RWPE1 (cell line): ENCODE results near the gene MAB21L4.

ENCODE experiments used
- CTCF ChIA-PET: fragments of 350-600 bp; sonication (Branson Sonifier 250); formaldehyde crosslinking; extraction: SDS; loops from one replicate; lab custom pipeline; 2021; lab: Yijun Ruan, JAX
- POLR2A ChIA-PET: fragments of 400-600 bp; formaldehyde crosslinking; extraction: SDS; loops from one replicate; lab custom pipeline; 2020; ENCODE audit warnings: antibody characterized with exemption; ENCODE audit not compliant: low non-redundant PET; lab: Yijun Ruan, JAX
- DNase-seq: peaks from one replicate; pipeline ENCODE4 v3.0.0; 2012; ENCODE audit warnings: low spot score
- H3K27ac ChIP-seq: fragments of 450-650 bp; 2 replicates; pipeline ENCODE4 v1.5.1; 2017
- CTCF ChIP-seq: fragments of 450-650 bp; conservative IDR thresholded peaks from 2 replicates; pipeline ENCODE4 v1.5.1; 2017; ENCODE audit warnings: low read depth, mild to moderate bottlenecking

Gene MAB21L4

GRCh38 chr2:240930096-240930630, 34.2 kb upstream of the MAB21L4 start:
- no peak for DNase-seq
- no peak overlapping the region for H3K27ac ChIP-seq
- ChIA-PET CTCF (interaction anchor here (0.6 kb wide), 1 partner anchor 16 kb away, joined by 3 read pairs; no protein-coding TSS in a partner anchor), POLR2A (no interaction called here)
- no peak for TF ChIP-seq CTCF

GRCh38 chr2:240929364-240930095, 33.6 kb upstream of the MAB21L4 start:
- no peak overlapping the region for H3K27ac ChIP-seq
- POLR2A ChIA-PET = no interaction called here
- DNase-seq = no peak
- no peak for TF ChIP-seq CTCF
- CTCF ChIA-PET = no interaction called here

- no peak for TF ChIP-seq CTCF
- ChIA-PET CTCF (interaction anchor here (0.5 kb wide), 1 partner anchor 57 kb away, joined by 3 read pairs; no protein-coding TSS in a partner anchor), POLR2A (no interaction called here)
Observed at GRCh38 chr2:240928476-240929363, 32.8 kb upstream of the MAB21L4 start.

GRCh38 chr2:240927390-240927781, 31.4 kb upstream of the MAB21L4 start:
- H3K27ac ChIP-seq = no peak overlapping the region
- ChIA-PET CTCF (interaction anchor here (0.6 kb wide), 1 partner anchor 17 kb away, joined by 4 read pairs; no protein-coding TSS in a partner anchor), POLR2A (no interaction called here)
- no peak for TF ChIP-seq CTCF
- no peak for DNase-seq

More at GRCh38 chr2:240928476-240929363, 32.8 kb upstream of the MAB21L4 start:
- no peak for DNase-seq
- no peak overlapping the region for H3K27ac ChIP-seq

- POLR2A ChIA-PET = no interaction called here
- CTCF ChIA-PET = interaction anchor here (0.6 to 1.2 kb wide), 2 partner anchors 13 to 17 kb away, joined by 4 to 5 read pairs; no protein-coding TSS in a partner anchor
- no peak for TF ChIP-seq CTCF
- peak overlapping the region; percentile 11; the same call in 1 of the 2 replicates for H3K27ac ChIP-seq
- DNase-seq = no peak
Observed at GRCh38 chr2:240926516-240927389, 30.8 kb upstream of the MAB21L4 start.
